ENCODE results near the gene UBE2J2. TPM values are rescaled to one million over a fixed set of nuclear protein-coding genes. Genes with fewer than 3 reads are reported as not detected.

UBE2J2 gene
- total RNA-seq, 3 donors from 2014 or later (not counting 1 experiment from before 2014, with no cell fraction given): 66.0 to 84.2 (median 78.1) TPM

GRCh38 chr1:1278620-1279019 is 5.0 kb upstream of the UBE2J2 start:
- no peaks in the 10 kb centered on the region for H3K4me1 Mint-ChIP-seq
- WGBS (ENCODE audit: insufficient coverage): 95% methylated on average over 13 of the region's 13 CpGs
- H3K4me1 ChIP-seq (ENCODE audit: control insufficient read depth, insufficient read depth, low read length): peaks cover 10% of the 10 kb centered on the region
- H3K36me3 Mint-ChIP-seq: no peaks in the 10 kb centered on the region
- no peaks in the 10 kb centered on the region for H3K9me3 ChIP-seq (ENCODE audit: control insufficient read depth, insufficient read depth, low read length)
- H3K9me3 Mint-ChIP-seq: no peaks in the 10 kb centered on the region
- no peaks in the 10 kb centered on the region for H3K36me3 ChIP-seq (ENCODE audit: control insufficient read depth, insufficient read depth, low read length)
- H3K4me3 Mint-ChIP-seq: no peak overlapping the region
- DNase-seq: no peak
- no peaks in the 10 kb centered on the region for H3K27me3 ChIP-seq (ENCODE audit: control insufficient read depth, insufficient read depth, low read length)
- no peak overlapping the region for H3K27ac ChIP-seq (ENCODE audit: low read length)
- ATAC-seq: no peak
- H3K4me3 ChIP-seq (ENCODE audit: low read length): no peak overlapping the region
- no peak overlapping the region for H3K27ac Mint-ChIP-seq
- H3K27me3 Mint-ChIP-seq (ENCODE audit: low read depth in 2 of 2): no peaks in the 10 kb centered on the region
- intact Hi-C loops (cut with micrococcal nuclease): no loop called here
- TF ChIP-seq, protein P1, sequence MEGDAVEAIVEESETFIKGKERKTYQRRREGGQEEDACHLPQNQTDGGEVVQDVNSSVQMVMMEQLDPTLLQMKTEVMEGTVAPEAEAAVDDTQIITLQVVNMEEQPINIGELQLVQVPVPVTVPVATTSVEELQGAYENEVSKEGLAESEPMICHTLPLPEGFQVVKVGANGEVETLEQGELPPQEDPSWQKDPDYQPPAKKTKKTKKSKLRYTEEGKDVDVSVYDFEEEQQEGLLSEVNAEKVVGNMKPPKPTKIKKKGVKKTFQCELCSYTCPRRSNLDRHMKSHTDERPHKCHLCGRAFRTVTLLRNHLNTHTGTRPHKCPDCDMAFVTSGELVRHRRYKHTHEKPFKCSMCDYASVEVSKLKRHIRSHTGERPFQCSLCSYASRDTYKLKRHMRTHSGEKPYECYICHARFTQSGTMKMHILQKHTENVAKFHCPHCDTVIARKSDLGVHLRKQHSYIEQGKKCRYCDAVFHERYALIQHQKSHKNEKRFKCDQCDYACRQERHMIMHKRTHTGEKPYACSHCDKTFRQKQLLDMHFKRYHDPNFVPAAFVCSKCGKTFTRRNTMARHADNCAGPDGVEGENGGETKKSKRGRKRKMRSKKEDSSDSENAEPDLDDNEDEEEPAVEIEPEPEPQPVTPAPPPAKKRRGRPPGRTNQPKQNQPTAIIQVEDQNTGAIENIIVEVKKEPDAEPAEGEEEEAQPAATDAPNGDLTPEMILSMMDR (IDR thresholded peaks at IDR 0.05): no peak

- TF ChIP-seq, protein P1 (IDR thresholded peaks at IDR 0.05): no peak
- Histone ChIP-seq H3K36me3 (ENCODE audit: control insufficient read depth, insufficient read depth, low read length) (no peaks in the 10 kb centered on the region), H3K4me3 (ENCODE audit: low read length) (no peak overlapping the region), H3K9me3 (ENCODE audit: control insufficient read depth, insufficient read depth, low read length) (no peaks in the 10 kb centered on the region), H3K27ac (ENCODE audit: low read length) (no peak overlapping the region), H3K4me1 (ENCODE audit: control insufficient read depth, insufficient read depth, low read length) (peaks cover 33% of the 10 kb centered on the region), H3K27me3 (ENCODE audit: control insufficient read depth, insufficient read depth, low read length) (no peaks in the 10 kb centered on the region)
- intact Hi-C loops (cut with micrococcal nuclease): no loop called here
- Mint-ChIP-seq H3K4me1 (peaks cover 17 to 21% of the 10 kb centered on the region in 2 donors), H3K9me3 (no peaks in the 10 kb centered on the region), H3K27me3 (ENCODE audit: low read depth in 2 of 2) (no peaks in the 10 kb centered on the region), H3K27ac (no peak overlapping the region), H3K4me3 (peak overlapping the region; percentile 72), H3K36me3 (no peaks in the 10 kb centered on the region)
- no peak for ATAC-seq
- no peak for DNase-seq
- WGBS (ENCODE audit: insufficient coverage): 87% methylated on average over 9 of the region's 9 CpGs
Measured at GRCh38 chr1:1275836-1276235, 2.2 kb upstream of the UBE2J2 start.

- Mint-ChIP-seq H3K4me3 (peak overlapping the region; percentile 81), H3K27me3 (ENCODE audit: low read depth in 2 of 2) (no peaks in the 10 kb centered on the region), H3K9me3 (no peaks in the 10 kb centered on the region), H3K27ac (peak overlapping the region in 1 of 2 donors; percentile 51), H3K4me1 (peaks cover 25 to 29% of the 10 kb centered on the region in 2 donors), H3K36me3 (no peaks in the 10 kb centered on the region)
- H3K27me3 ChIP-seq (ENCODE audit: control insufficient read depth, insufficient read depth, low read length): no peaks in the 10 kb centered on the region
- no peaks in the 10 kb centered on the region for H3K9me3 ChIP-seq (ENCODE audit: control insufficient read depth, insufficient read depth, low read length)
- peaks cover 40% of the 10 kb centered on the region for H3K4me1 ChIP-seq (ENCODE audit: control insufficient read depth, insufficient read depth, low read length)
- no peak overlapping the region for H3K4me3 ChIP-seq (ENCODE audit: low read length)
- ATAC-seq (no peak), DNase-seq (no peak)
- H3K27ac ChIP-seq (ENCODE audit: low read length): no peak overlapping the region
- H3K36me3 ChIP-seq (ENCODE audit: control insufficient read depth, insufficient read depth, low read length): no peaks in the 10 kb centered on the region
- intact Hi-C loops (cut with micrococcal nuclease): loop anchor here (5.0 kb wide), 2 partner anchors 32 to 158 kb away; partner anchors contain the start of genes ACAP3, C1orf159 and PUSL1
- 94% methylated on average over 15 of the region's 15 CpGs for WGBS (ENCODE audit: insufficient coverage)
- TF ChIP-seq, protein P1 (IDR thresholded peaks at IDR 0.05): no peak
Measured at GRCh38 chr1:1274931-1275431, 1.3 kb upstream of the UBE2J2 start.

All from natural killer cell (primary cell).